NCI-H460 (cell line): ENCODE data around the gene ARFGAP1. TPM values are rescaled to one million over a fixed set of nuclear protein-coding genes. Genes with fewer than 3 reads are reported as not detected.
"Not testable (repeated sequence)": the region's sequence is repeated elsewhere in the genome, so short reads cannot be mapped to it uniquely, and the experiment has no call there.

Source experiments
- DNase-seq: peaks from one replicate; pipeline ENCODE4 v3.0.0-alpha.2; 2016; ENCODE audit warnings: low read depth; ENCODE audit errors: extremely low read depth
- total RNA-seq: library from RNA; depleted of rRNA; stranded (reverse); fragments of >200 nt; shearing (Covaris generic); gene quantifications from 2 replicates; pipeline ENCODE4 v1.2.3, GENCODE V29; 2014

ARFGAP1 gene
- total RNA-seq, 1 experiment from 2014 or later: 37.4 TPM

- not testable (repeated sequence) for DNase-seq
These were observed 33.5 kb downstream of the ARFGAP1 start for GRCh38 chr20:63305933-63306672.

GRCh38 chr20:63306673-63307537 lies 34.3 kb downstream of the ARFGAP1 start:
- no peak for DNase-seq

GRCh38 chr20:63307538-63308217 lies 35.1 kb downstream of the ARFGAP1 start:
- no peak for DNase-seq

- DNase-seq: no peak
These were observed 35.8 kb downstream of the ARFGAP1 start for GRCh38 chr20:63308218-63308911.

GRCh38 chr20:63309261-63310071 lies 36.9 kb downstream of the ARFGAP1 start:
- peak; percentile 30 for DNase-seq

GRCh38 chr20:63310265-63310991 lies 37.8 kb downstream of the ARFGAP1 start:
- DNase-seq: no peak

GRCh38 chr20:63311186-63311832 lies 38.7 kb downstream of the ARFGAP1 start:
- DNase-seq: no peak

GRCh38 chr20:63311833-63312243 lies 39.2 kb downstream of the ARFGAP1 start:
- no peak for DNase-seq

- no peak for DNase-seq
These were observed 39.7 kb downstream of the ARFGAP1 start for GRCh38 chr20:63312273-63312672.

- no peak for DNase-seq
These were observed 40.2 kb downstream of the ARFGAP1 start for GRCh38 chr20:63312690-63313348.

- no peak for DNase-seq
These were observed 40.9 kb downstream of the ARFGAP1 start for GRCh38 chr20:63313349-63314014.

GRCh38 chr20:63314015-63314471 lies 41.4 kb downstream of the ARFGAP1 start:
- DNase-seq: no peak

- DNase-seq: no peak
These were observed 42.1 kb downstream of the ARFGAP1 start for GRCh38 chr20:63314566-63315239.

- no peak for DNase-seq
These were observed 42.7 kb downstream of the ARFGAP1 start for GRCh38 chr20:63315240-63315689.

GRCh38 chr20:63315731-63316491 lies 43.3 kb downstream of the ARFGAP1 start:
- DNase-seq: no peak

GRCh38 chr20:63316502-63316921 lies 43.9 kb downstream of the ARFGAP1 start:
- no peak for DNase-seq
